Fibroblast of skin of back (primary cell): ENCODE measurements around the gene TMEM203.
A peak's percentile ranks its signal among the peaks of the same experiment; 100 is the strongest.
"Not testable (repeated sequence)": the region's sequence is repeated elsewhere in the genome, so short reads cannot be mapped to it uniquely, and the experiment has no call there.

Experiments
- DNase-seq: peaks from one replicate; pipeline ENCODE4 v3.0.0-alpha.2; 2013

The TMEM203 gene

DNA sequence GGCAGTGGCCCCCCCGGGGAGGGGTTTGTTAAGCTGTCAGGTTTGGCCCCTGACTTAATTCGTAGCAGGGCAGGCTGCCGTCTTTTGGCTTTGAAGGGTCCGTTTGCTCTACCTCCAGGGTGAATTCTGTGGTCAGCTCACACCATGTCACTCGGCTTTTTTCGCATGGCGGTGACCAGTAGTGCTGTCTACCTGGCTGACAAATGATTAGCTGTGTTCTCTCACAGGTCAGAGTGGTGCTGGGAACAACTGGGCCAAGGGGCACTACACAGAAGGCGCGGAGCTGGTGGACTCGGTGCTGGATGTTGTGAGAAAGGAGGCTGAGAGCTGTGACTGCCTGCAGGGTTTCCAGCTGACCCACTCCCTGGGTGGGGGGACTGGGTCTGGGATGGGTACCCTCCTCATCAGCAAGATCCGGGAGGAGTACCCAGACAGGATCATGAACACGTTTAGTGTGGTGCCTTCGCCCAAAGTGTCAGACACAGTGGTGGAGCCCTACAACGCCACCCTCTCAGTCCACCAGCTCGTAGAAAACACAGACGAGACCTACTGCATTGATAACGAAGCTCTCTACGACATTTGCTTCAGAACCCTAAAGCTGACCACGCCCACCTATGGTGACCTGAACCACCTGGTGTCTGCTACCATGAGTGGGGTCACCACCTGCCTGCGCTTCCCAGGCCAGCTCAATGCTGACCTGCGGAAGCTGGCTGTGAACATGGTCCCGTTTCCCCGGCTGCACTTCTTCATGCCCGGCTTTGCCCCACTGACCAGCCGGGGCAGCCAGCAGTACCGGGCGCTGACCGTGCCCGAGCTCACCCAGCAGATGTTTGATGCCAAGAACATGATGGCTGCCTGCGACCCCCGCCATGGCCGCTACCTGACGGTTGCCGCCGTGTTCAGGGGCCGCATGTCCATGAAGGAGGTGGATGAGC is 37.1 kb upstream of the TMEM203 start:
- no peak for DNase-seq

DNA sequence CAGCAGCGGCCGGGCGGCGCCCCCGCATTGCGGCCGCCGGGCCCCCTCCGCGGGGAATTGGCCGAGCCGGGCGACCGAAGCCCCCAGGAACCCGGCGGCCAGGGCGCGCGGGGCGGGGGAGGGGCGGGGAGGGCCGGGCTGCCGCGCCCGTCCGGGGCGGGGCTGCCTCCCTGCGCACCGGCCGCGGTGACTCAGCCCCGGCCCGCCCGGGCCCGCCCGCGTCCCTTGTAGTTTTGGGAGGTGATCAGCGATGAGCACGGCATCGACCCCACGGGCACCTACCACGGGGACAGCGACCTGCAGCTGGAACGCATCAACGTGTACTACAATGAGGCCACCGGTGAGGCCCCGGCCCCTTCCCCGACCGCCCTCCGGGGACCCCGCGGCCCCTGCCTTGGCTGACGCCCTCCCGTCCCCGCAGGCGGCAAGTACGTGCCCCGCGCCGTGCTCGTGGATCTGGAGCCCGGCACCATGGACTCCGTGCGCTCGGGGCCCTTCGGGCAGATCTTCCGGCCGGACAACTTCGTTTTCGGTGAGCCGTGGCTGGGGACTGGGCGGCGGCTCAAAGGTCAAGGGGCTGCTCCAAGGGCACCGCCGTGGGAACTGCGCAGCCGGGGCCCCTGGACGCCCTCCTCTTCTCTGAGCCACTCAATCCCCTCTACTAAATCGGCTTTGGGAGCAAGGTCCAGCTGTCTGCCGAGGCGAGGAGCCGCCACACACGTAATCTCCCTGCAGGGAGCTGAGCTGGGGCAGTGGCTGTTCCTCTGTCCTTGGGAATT is 36.2 kb upstream of the TMEM203 start:
- DNase-seq: peak; percentile 62

DNA sequence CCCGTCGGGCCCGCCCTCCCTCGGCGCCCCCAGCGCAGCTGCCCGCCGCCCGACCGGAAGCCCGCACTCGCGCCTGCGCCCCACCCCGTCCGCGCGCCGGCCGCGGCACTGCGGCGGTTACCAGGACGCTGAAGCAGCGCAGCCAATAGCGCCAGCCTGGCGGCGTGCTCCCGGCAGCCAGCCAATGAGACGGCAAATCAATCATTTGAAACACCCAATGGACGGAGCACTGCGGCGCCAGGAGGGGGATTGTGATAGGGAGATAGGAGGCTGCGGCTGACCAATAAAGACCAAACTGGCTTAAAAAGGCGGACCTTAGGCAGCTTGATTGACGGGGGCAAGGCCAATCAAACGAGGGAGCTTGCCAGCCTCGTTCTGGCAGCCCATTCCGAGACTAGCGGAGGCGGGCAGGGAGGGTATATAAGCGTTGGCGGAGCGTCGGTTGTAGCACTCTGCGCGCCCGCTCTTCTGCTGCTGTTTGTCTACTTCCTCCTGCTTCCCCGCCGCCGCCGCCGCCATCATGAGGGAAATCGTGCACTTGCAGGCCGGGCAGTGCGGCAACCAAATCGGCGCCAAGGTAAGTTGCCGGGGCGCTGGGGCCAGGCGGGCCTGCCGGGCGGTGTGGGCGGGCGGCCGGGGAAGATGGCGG is 35.5 kb upstream of the TMEM203 start, which contains the start of gene TUBB4B:
Gene TUBB4B, plus strand, starts transcription at position 447 of the 649 bp plus-strand sequence. Its CDS starts 74 bp downstream, at position 521.
- DNase-seq: peak; percentile 100

DNA sequence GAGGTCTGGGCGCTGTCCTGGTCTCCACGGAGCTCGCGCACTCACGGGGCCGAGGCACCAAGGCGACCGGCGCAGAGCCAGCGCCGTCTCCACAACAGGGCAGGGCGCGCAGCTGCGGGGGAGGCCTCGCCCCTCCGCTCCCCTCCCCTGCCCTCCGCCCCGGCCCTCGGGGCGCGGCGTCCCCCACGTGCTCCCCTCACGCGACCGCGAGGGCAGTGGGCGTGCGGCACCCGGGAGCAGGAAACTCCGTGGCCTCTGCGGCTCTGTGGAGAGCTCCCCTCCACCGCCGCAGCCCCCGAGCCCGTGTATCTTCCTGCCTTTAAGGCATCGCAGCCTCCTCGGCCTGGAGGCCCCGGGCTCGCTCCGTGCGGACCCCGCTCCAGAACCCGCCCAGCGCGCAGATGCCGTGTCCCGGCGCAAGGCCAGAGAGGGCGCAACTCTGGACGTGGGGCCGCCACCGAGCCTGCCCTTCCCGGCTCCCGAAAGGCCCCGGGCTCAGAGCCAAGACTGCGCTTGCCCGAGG is 34.9 kb upstream of the TMEM203 start:
- peak; percentile 67 for DNase-seq

DNA sequence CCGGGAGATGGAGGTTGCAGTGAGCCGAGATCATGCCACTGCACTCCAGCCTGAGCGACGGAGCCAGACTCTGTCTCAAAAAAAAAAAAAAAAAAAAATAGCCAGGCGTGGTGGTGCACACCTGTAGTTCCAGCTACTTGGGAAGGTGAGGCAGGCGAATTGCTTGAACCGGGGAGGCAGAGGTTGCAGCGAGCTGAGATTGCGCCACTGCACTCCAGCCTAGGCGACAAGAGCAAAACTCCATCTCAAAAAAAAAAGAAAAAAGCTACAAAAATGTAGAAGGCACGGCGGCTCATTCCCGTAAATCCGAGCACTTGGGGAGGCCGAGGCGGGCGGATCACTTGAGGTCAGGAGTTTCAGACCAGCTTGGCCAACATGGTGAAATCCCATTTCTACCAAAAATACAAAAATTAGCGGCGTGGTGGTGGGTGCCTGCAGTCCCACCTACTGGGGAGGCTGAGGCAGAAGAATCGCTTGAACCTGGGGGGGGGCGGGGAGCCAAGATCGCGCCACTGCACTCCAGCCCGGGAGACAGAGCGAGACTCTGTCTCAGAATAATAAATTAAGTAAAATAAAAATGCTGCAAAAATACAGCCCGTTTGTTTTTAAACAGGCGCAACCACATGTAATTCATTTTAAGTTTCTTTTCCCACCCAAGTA is 34.2 kb upstream of the TMEM203 start:
- not testable (repeated sequence) for DNase-seq

DNA sequence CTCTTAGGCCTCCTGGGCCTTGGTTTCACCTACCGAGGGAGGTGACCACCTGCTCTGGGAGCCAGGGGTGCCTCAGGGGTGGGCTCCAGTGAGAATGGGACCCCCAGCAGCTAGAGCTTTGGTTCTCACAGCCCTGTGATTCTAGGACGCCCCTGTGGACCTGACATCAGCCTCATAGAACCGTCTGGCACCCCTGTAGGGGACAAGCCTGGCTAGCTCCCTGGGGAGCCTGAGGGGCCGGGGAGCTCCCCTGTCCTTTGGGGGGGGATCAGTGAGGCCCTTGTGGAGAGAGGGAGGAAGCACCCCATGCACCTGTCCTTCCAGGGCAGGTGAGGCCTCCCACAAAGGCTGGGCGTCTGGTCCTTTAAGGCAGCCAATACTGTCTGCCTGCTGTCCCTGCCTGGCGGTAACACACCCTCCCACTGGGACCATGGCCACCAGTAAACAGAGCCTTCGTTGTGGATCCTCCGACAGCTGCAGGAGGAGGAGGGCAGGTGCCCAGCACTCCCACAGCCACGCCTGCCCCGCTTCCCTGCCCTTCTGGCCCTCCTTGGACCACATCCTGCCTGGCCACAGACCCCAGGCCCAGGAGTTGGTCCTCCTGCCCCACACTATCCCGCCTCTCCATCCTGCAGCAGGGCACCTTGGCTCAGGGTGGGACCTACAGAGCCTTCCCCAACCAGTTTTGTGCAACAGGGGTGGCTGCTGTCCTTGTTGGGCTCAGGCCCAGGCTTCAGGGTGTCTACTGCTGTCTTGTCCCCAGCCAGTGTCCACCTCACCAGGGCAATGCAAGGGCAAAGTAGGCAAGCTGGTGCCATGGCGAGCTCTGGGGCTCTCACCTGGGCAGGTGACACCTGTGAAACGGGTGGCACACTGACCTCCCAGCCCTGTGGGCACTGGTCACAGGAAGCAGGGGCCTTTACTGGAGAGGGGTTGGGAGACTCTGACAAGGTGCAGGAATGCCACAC is 32.6 kb upstream of the TMEM203 start:
- DNase-seq: no peak

DNA sequence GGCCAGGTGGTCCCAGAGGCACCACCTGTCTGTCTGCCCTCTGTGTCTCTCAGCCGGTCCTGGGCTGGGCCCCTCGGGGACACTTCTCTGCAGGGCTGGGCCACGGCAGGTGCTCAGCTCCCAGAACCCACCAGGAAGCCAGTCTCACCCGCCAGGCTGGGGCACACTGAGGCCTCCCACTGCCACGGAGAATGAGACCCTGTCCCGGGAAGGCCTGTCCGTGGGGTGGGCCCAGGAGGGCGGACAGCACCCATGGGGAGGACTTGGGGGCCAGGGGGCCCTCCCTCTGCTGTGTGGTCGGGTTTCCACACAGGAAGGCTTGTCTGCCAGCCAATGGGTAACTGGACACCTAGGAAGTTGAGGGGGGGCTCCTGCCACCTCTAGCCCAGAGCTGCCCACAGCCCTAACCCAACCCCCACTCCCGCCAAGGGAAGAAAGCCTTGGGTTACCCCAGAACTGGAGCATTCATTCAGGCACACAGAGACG is 31.5 kb upstream of the TMEM203 start:
- DNase-seq: no peak

DNA sequence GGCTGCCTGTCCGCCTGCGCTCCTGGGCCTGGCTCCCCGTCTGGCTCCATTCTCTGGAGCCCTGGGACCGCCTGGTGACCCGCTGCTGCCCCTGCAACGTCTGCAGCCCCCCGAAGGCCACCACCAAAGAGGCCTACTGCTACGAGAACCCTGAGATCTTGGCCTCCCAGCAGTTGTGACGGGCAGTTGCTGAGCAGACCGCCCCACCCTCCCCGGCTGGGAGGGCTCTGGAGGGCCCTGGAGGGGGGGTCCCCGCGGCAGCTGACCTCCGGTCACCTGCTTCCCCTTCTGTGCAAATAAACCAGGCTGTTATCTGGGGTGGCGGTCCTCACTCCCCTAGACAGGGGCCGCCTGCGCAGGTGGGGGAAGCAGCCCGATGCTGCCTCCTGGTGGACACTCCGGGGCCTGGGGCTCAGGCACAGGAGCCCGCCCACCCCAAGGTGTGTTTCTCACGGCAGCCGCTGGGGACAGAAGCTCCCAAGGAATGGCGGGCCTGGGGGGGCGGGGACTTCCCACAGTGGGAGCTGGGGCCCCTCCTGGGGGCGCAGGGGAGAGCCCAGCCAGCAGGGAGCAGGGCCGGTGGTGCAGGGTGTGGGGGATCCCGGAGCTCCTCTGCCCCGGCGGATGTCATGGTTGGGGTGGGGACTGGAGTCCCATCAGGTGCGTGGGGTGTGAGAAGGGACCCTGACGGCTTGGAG is 30.9 kb upstream of the TMEM203 start:
- peak; percentile 71 for DNase-seq

DNA sequence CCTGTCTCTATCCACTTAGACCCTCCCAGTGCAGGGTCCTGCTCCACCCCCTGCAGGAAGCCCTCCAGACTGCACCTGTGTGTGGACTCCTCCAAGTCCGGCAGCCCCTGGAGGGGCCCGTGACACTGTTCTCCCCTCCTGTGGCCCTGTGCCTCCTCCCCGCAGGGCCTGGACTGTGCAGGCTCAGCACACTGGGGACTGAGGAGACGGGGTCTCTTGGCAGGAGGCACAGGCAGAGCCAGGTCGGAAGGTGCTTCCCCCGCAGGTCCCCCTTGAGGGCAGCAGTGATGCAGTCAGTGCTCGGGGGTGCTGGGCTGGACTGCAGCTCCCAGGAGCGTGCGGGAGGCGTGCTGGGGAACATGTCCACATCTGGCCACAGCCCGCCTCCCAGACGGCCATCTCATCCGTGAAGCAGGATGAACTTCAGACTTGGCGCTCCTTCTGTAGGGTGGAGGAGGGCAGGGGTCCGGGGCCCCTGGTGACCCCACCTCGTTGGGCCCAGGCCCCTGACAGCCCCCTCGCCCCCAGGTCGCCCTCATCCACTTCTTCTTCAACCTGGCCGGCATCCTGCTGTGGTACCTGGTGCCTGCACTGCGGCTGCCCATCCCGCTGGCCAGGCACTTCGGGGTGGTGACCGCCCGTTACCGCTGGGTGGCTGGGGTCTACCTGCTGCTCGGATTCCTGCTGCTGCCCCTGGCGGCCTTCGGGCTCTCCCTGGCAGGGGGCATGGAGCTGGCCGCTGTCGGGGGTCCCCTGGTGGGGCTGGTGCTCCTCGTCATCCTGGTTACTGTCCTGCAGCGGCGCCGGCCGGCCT is 30.2 kb upstream of the TMEM203 start:
- no peak for DNase-seq

DNA sequence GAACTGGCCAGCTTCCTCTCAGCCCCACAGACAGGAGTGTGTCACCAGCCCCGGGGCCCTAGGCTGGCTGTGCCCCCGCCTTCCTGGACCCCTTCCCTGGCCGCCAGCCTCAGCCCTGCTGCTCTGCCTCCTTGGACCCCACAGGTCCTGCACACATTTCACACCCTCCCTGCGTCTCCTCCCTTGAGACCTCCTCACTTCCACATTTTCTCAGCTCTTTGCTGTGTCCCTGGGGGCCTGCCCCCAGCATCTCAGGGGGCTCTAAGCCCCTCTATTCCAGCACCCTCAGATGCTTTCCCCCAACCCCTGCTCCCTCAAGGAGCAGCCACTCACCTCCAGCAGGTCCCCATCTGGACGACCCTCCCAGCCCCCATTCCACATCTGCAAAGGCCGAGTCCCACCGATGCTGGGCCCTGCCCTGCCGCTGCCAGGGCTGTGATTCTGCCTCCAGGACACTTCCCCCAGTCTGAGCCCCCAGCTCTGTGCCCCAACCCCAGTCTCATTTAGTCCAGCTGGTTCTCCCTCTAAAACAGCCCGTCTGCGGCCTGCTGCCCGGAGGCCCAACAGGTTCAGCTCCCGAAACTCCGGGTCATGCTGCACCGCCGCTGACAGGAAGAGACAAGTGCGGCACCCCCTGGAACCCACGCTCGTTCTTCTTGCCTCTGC is 29.4 kb upstream of the TMEM203 start:
- DNase-seq: no peak

DNA sequence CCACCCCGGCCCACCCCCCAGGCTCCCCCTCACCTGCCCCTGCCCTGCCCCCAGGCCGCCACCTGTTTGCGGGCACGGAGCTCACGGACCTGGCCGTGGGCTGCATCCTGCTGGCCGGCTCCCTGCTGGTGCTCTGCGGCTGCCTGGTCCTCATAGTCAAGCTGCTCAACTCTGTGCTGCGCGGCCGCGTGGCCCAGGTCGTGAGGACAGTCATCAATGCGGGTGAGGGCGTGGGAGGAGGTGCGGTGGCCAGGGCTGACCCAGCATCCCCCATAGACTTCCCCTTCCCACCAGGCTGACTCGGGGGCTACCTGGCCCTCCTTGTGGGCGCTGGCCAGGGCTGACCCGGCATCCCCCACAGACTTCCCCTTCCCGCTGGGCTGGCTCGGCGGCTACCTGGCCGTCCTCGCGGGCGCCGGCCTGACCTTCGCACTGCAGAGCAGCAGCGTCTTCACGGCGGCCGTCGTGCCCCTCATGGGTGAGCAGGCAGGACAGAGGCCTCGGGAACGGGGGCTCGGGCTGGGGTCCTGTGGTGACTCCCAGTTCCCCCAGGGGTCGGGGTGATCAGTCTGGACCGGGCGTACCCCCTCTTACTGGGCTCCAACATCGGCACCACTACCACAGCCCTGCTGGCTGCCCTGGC is 28.7 kb upstream of the TMEM203 start:
- no peak for DNase-seq

DNA sequence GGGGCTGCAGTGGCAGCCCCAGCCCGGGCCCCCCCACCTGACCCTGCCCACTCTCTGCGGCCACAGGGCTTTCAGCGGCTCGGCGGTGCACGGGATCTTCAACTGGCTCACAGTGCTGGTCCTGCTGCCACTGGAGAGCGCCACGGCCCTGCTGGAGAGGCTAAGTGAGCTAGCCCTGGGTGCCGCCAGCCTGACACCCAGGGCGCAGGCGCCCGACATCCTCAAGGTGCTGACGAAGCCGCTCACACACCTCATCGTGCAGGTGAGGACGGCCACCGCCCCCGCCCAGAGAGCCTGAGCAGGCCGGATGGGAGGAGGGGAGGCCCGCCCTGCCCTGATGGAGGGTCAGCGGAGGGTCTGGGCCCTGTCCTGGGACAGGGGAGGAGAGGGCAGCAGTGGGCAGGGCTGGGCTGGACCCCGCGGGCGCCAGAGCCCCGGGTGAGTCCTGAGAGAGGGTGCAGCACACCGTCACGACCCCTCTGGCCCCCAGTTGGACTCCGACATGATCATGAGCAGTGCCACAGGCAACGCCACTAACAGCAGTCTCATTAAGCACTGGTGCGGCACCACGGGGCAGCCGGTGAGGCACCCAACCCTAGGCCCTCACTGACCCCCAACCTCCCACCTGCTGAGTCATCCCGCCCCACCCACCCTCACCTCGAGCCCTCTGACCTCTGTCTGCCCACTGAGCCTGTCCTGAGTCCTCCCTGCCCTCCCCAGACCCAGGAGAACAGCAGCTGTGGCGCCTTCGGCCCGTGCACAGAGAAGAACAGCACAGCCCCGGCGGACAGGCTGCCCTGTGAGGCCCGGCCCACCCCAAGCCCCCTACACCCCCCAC is 27.9 kb upstream of the TMEM203 start:
- DNase-seq: no peak

DNA sequence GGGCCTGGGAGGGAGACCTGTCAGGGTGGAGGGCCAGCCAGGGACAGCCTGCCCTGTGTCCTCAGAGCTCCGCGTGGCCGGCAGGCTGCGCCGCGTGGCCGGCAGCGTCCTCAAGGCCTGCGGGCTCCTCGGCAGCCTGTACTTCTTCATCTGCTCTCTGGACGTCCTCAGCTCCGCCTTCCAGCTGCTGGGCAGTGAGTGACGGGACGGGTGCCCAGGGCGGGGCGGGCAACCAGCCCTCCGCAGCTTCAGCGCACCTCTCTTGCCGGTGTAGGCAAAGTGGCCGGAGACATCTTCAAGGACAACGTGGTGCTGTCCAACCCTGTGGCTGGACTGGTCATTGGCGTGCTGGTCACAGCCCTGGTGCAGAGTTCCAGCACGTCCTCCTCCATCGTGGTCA is 27.1 kb upstream of the TMEM203 start:
- no peak for DNase-seq

DNA sequence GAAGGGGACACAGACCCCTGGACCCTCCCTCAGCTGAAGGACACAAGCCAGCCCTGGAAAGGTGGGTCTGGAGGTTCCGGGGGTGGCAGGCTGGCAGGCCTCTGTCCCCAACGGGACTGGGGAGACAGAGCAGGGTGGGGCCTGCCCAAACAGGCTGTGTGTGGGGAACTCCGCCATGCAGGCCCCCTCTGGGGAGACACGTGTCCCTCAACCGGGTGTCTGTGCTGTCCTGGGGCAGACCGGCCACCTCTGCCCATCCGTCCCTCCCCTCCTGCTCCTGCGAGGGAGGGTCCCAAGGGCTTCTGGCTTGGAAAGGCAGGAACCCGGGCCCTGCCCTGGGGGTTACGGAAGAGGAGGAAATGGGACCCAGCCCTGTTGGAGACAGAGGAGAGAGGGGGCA is 26.7 kb upstream of the TMEM203 start:
- DNase-seq: no peak

DNA sequence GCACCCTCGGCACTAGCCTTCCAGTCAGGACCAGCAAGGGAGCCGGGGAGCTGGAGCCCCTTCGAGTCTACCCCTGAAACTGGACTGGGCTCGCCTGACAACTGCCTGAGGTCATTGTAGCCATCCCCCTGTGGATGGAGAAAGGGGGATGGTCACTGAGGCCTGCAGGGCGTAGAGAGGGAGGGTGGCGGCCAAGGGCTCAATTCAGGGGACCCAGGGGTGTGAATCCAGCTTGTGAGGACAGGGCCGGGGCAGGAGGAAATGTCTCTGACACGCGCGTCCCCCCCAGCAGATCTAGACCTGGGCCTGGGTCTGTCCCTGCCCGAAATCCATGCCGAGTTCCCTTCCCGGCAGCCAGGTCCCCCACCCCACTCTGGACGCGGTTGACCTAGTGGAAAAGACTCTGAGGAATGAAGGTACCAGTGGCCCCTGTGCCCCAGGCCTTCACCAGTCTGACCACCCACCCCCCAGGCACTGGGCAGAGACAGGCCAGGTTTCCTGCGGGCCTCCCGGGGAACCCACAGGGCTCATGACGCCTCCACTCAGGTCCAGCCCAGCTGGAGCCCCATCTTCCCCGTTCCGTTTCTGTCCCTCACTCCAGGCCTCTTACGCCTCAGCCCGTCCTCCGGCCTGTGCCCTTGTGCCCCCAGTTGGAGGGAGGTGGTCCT is 26.1 kb upstream of the TMEM203 start:
- DNase-seq: no peak

DNA sequence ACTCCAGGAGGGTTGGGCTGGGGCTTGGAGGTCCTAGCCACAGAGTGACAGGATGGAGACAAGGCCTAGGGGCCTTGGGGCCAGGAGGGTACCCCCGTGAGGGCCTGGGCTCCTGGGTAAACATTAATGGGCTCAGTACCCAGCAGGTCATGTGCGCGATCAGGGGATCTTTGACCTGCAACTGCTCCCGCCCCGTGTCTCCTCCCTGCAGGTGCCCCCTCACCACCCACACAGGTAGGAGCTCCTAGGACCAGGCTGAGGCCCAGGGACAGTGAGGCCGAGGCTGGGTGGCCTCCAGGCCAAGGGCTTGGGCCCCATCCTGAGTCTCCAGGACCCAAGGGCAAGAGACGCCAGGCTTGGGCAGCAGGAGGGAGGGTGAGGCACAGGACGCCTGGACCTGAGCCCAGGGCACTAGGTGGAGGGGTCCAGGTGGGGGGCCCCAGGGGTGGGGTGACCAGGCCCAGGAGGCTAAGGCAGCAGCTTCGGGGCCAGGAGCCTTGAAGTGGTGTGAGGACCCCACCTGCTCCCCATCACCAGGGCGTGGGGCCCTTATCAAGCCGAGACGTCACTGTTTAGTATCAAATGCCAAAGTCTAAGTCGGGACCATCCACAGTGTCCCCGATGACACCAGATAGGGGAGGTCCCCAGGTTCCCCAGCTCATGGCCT is 25.4 kb upstream of the TMEM203 start, which contains the start of gene SLC34A3:
Gene SLC34A3, plus strand, starts transcription at position 197 of the 667 bp plus-strand sequence. CDS start 802 bp downstream, outside the sequence.
- no peak for DNase-seq
